C4-2B (cell line): Measurements from ENCODE around the gene LRRC2.

Experiments
- CTCF ChIP-seq: fragments of 450-650 bp; conservative IDR thresholded peaks from 2 replicates; pipeline ENCODE4 v1.5.1; 2017; ENCODE audit warnings: mild to moderate bottlenecking
- ZFX ChIP-seq: fragments of 450-650 bp; IDR thresholded peaks from 2 replicates; pipeline ENCODE4 v1.6.1; 2017

DNA sequence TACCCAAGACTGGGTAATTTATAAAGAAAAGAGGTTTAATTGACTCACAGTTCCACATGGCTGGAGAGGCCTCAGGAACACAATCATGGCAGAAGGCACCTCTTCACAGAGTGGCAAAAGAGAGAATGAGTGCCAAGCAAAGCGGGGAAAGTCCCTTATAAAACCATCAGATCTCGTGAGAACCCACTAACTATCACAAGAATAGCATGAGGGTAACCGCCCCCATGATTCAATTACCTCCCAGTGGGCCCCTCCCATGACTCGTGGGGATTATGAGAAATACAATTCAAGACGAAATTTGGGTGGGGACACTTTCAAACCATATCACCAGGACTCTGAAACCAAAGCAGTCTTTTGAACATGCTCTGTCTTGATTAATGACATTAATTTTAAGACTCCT is 61.3 kb downstream of the LRRC2 start:
- no peak for TF ChIP-seq CTCF
- no peak for TF ChIP-seq ZFX
